Adipose tissue (tissue), 3 donors: ENCODE results near the gene MID2. TPM values are rescaled to one million over a fixed set of nuclear protein-coding genes. Genes with fewer than 3 reads are reported as not detected.
"Not testable (repeated sequence)": the region's sequence is repeated elsewhere in the genome, so short reads cannot be mapped to it uniquely, and the experiment has no call there.

Source experiments
- H3K27ac ChIP-seq: one replicate; pipeline ENCODE4 v1.5.1; 2013; ENCODE audit warnings: low read depth, low read length
- WGBS, 3 donors: extraction: QIAGEN DNeasy Blood & Tissue Kit; methylation state at CpG; one replicate each; pipeline ENCODE4 v1.1.7; 2013; 5-methylcytosine and 5-hydroxymethylcytosine counted together
- polyA plus RNA-seq, 3 donors: library from polyadenylated mRNA; stranded (reverse); fragments of 200-250 nt; gene quantifications; one replicate each; pipeline ENCODE4 v1.2.3, GENCODE V29; 2013
- donor health status: healthy with polysubstance abuse.
- donor health status: Bipolar disorder and iron deficiency.
- donor health status: healthy.

Gene MID2
- polyA plus RNA-seq, 3 donors, result 3.9 to 11.3 (median 6.5) TPM

DNA sequence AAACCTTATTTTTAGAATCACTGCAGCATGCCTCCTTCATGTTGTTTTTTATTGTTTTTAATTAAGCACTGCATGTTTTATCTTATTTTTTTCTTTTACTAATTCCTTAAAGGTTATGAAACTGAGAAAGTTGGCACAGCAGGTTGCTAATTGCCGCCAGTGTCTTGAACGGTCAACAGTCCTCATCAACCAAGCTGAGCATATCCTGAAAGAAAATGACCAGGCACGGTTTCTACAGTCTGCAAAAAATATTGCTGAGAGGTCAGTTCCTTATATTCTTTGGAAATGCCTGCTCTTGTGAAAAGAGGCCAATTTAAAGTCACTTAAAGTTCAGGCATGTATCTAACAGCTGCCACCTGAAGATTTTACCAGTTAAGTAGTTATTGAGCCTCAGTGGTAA is 79.7 kb downstream of the MID2 start:
- 76 to 79% (median 77%) methylated on average over 3 of the region's 3 CpGs for WGBS, 3 donors
- no peak overlapping the region for H3K27ac ChIP-seq

DNA sequence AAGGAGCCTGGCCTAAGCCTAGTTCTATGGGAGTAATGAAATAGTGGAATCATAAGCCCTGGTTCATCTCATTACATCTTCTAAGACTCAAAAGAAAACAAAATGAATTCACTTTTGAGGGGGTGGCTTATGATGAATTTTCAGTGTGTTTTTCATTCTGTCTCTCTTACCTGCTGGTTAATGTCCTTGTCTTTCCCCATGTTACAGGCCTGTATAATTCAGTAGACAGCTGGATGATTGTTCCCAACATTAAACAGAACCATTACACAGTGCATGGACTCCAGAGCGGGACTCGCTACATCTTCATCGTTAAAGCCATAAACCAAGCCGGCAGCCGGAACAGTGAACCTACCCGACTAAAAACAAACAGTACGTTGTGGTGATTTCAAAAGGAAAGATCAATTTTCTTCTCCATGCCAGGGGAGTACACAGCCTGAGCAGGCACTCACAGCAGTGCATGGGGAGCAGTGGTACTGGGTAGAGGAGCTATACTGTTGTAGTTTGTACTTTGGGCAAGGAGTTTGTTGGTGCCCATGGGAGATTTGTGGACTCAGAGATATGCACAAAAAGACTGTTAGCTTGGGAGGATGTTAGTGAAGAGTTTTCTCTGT is 98.6 kb downstream of the MID2 start:
- WGBS, 3 donors, result 65 to 92% (median 89%) methylated on average over 7 of the region's 7 CpGs
- no peak overlapping the region for H3K27ac ChIP-seq

DNA sequence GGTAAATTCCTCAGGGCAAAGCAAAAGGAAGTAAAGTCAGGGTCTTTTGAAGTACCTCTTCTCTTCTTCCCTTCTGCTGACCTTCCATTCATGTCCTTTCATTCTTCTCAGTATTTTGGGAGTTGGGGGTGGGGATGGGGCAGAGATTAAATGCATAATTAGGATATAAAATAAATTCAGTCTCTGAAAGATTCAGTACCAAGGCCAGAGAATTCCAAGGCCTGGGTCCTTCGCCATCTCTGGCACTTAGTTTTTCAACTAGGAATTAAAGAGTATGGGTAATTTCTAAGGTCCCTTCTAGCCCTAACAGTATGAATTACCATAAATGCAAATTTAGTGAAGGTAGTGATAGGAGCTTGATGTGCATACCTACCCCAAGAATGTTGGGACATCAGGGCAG is 108.6 kb downstream of the MID2 start:
- H3K27ac ChIP-seq, result no peak overlapping the region
- WGBS, 3 donors, result 89 to 94% (median 90%) methylated on average over 1 of the region's 1 CpG

DNA sequence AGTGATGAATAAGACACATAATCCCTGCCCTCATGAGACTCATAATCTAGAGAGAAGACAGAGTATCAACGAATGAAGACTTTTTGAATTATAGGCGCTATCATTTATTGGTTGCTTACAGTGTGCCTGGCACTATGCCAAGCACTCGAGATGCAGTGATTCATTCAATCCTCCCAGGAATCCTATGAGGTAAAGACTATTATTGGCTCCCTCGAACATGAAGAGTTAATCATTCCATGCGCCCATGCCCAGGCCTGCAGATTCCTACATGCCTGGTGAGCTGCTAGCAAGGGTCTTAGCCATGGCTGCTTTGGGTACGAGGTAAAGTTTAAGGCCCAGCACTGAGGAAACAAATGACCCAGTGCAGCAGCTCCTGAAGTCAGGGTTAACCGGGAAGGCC is 109.5 kb downstream of the MID2 start:
- 48 to 54% (median 54%) methylated on average over 7 of the region's 7 CpGs for WGBS, 3 donors
- H3K27ac ChIP-seq, result no peak overlapping the region

DNA sequence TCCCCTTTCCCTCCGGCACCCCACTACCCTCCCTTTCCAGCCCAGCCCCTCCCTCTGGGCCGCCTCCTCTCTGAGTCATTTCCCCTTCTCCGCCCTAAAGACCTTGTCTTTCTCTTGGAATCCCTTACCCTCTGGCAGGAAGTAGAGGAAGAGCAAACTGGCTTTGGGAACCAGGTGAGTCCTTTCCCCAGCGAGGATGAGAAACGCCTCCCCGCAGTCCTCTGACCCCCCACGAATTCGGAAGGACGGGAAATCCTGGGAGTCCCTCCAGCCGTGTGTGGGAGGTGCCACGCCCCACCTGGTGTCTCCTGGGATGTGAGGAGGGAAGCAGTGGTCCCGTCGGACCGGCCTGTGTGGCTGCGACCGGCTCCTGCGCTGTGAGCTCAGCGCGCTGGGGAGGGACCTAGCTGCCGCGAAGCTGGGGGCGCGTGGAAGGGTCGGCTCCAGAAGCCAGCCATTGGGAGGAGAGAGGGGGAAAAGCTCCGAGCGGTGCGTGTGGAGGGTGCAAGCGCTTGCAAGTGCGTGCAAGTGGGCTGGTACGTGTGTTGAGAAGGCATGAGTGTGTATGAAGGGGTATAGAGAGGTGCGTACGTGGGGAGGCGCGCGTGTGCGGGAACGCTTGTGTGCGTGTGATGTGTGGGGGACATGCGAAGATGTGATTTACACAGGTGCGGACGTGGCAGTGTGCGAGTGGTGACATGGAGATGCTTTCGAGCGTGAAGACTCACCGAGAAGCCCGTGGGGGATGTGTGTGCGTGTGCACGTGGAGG is 110.2 kb downstream of the MID2 start:
- WGBS, 3 donors, result 8 to 29% (median 11%) methylated on average over 42 to 48 of the region's 48 CpGs
- H3K27ac ChIP-seq, result no peak overlapping the region

DNA sequence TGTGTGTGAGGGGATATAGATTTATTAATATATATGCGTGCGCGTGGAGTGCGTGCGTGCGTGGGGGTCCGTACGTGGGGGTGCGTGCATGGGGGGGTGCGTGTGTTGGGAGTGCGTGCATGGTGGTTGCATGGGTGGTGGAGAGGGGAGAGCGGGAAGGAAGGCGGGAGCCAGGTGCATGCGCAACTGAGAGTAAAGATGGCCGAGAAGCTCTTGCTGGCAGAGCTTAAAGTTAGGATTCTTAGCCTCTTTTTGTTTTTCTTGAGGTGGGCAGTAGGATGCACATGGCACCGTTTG is 110.7 kb downstream of the MID2 start:
- 34 to 49% (median 37%) methylated on average over 16 of the region's 16 CpGs for WGBS, 3 donors
- H3K27ac ChIP-seq, result no peak overlapping the region

DNA sequence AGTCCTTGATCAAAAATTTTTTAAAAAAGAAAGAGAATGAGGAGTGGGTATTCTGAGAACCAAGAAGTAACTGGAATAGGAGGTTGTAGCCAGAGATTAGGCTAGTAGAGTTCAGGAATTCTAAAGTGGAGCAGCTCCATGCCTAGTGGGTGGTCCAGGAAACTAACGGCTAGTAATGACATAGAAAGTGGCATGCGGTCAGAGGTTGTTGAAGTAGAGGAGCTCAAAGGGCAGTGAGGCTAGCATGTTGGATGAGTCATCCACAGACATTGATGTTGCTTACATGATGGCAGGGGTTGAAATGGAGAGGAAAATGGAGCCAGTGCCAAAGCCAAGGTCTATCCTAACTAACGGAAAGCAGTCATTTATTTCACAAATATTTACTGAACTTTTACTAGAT is 114.4 kb downstream of the MID2 start:
- 67 to 84% (median 80%) methylated on average over 3 of the region's 3 CpGs for WGBS, 3 donors
- no peak overlapping the region for H3K27ac ChIP-seq

DNA sequence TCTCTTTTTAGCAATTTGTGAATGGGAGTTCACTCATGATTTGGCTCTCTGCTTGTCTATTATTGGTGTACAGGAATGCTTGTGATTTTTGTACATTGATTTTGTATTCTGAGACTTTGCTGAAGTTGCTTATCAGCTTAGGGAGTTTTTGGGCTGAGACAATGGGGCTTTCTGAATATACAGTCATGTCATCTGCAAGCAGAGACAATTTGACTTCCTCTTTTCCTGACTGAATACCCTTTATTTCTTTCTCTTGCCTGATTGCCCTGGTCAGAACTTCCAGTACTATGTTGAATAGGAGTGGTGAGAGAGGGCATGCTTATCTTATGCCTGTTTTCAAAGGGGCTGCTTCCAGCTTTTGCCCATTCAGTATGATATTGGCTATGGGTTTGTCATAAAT is 129.7 kb downstream of the MID2 start:
- H3K27ac ChIP-seq, result not testable (repeated sequence)

DNA sequence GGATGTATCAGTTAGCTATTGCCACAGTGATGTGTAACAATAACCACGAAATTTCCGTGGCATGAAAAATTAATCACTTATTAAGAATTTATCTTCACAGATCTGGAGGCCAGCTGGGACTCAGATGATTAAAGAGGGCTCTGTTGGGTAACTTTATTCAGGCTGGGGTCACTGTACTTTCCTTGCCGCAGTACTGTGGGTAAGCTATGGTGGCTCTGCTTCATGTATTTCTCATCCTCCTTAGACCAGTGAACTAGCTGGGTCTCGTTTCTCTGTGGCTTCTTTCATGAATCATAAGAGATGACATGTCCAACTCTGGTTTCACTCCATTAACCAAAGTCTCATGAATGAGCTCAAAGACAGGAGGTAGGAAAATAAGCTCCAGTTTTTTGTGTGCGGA is 143.0 kb downstream of the MID2 start:
- WGBS, 3 donors, result 69 to 88% (median 81%) methylated on average over 5 of the region's 5 CpGs
- no peak overlapping the region for H3K27ac ChIP-seq

DNA sequence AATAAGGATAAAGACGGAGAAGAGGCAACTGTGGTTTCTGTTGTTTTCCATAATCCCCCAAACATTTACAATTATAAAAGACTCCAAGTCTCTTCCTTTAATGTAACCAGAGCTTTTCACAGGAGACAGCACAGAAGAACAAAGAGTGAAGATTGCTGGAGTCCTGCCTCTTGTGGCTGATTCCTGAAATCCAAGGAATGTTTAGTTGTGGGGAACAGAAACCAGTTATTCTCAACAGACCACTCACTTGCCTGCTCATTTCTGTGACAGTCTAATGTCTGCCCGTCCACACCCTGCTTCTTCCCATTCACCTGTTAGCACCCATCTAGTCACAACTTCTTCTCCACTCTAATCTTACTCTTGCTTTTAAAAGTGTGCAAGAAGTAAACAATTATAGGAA is 144.4 kb downstream of the MID2 start:
- 52 to 67% (median 54%) methylated on average over 2 of the region's 2 CpGs for WGBS, 3 donors
- no peak overlapping the region for H3K27ac ChIP-seq

DNA sequence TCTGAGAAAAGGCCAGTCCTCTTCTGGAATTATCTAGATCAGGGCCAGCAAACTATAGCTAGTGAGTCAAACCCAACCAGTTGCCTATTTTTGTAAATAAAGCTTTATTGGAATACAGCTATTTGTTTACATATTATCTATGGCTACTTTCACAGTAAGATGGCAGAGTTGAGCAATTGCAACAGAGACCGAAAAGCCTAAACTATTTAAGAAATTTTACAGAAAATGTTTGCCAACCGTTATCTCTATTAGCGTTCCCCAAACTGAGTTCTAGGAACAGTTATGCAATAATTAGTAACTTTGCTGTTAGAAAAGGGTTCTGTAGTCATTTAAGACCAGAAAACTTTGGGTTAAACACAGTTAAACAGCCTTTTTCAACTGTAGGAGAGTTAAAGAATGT is 146.0 kb downstream of the MID2 start:
- no peak overlapping the region for H3K27ac ChIP-seq
- 50 to 77% (median 64%) methylated on average over 3 of the region's 3 CpGs for WGBS, 3 donors

Other genes with a start within 250 kb of the MID2 start
- gene PRPS1, start 197.4 kb upstream of the MID2 start, polyA plus RNA-seq, result 10 to 100 TPM; 12.1 to 28.6 (median 27.4) TPM
- 100 to 1,000 TPM; 139 to 283 (median 171) TPM for gene TSC22D3, start 50.1 kb upstream of the MID2 start, polyA plus RNA-seq
- under 1 TPM in 1 of 3 donors, not detected in 2; 0.31 TPM for gene NCBP2L, start 48.1 kb upstream of the MID2 start, polyA plus RNA-seq
- gene TEX13B, start 156.5 kb downstream of the MID2 start, polyA plus RNA-seq, result not detected
- gene VSIG1, start 219.2 kb downstream of the MID2 start, polyA plus RNA-seq, result 10 to 100 TPM in 1 of 3 donors, 1 to 10 TPM in 1, under 1 TPM in 1; 0.12 to 11.1 (median 5.3) TPM